ENCODE data around the gene FSTL4. TPM values are rescaled to one million over a fixed set of nuclear protein-coding genes. Genes with fewer than 3 reads are reported as not detected.

FSTL4 gene
- polyA plus RNA-seq, 3 donors, result not detected

- Histone ChIP-seq H3K27ac (ENCODE audit: low read depth in 1 of 2, low read length in 2 of 2) (no peak overlapping the region), H3K9ac (ENCODE audit: insufficient read depth, low read length, poor library complexity, severe bottlenecking) (no peak overlapping the region), H3K79me2 (ENCODE audit: insufficient read depth, low read length) (no peaks in the 10 kb centered on the region), H3K4me1 (ENCODE audit: control insufficient read depth in 1 of 2, insufficient read depth in 2 of 2, low read length in 2 of 2) (peaks cover 43 to 45% of the 10 kb centered on the region in 2 donors), H3K4me2 (replicated peaks; ENCODE audit: extremely low read depth, low read length, poor library complexity, severe bottlenecking) (peak overlapping the region; percentile 35), H4K20me1 (ENCODE audit: insufficient read depth, low read length) (no peaks in the 10 kb centered on the region), H3K4me3 (replicated peaks in 1 of 3; ENCODE audit: low read depth in 2 of 3, low read length in 3 of 3) (peak overlapping the region in 1 of 3 experiments; percentile 37), H3K27me3 (ENCODE audit: control insufficient read depth in 2 of 2, insufficient read depth in 2 of 2, low read length in 2 of 2) (no peaks in the 10 kb centered on the region), H2AFZ (ENCODE audit: insufficient read depth, low read depth, low read length, poor library complexity, severe bottlenecking) (peak overlapping the region; percentile 60), H3K9me3 (replicated peaks in 1 of 2; ENCODE audit: control insufficient read depth in 1 of 2, insufficient read depth in 1 of 2, low read length in 2 of 2) (no peaks in the 10 kb centered on the region), H3K36me3 (replicated peaks in 1 of 2; ENCODE audit: control insufficient read depth in 1 of 2, insufficient read depth in 2 of 2, low read length in 2 of 2) (no peaks in the 10 kb centered on the region)
- TF ChIP-seq, protein P1, sequence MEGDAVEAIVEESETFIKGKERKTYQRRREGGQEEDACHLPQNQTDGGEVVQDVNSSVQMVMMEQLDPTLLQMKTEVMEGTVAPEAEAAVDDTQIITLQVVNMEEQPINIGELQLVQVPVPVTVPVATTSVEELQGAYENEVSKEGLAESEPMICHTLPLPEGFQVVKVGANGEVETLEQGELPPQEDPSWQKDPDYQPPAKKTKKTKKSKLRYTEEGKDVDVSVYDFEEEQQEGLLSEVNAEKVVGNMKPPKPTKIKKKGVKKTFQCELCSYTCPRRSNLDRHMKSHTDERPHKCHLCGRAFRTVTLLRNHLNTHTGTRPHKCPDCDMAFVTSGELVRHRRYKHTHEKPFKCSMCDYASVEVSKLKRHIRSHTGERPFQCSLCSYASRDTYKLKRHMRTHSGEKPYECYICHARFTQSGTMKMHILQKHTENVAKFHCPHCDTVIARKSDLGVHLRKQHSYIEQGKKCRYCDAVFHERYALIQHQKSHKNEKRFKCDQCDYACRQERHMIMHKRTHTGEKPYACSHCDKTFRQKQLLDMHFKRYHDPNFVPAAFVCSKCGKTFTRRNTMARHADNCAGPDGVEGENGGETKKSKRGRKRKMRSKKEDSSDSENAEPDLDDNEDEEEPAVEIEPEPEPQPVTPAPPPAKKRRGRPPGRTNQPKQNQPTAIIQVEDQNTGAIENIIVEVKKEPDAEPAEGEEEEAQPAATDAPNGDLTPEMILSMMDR (IDR thresholded peaks at IDR 0.05), result peak; percentile 65
- Mint-ChIP-seq H3K27me3 (ENCODE audit: low read depth in 3 of 3) (peaks cover 0 to 13% (median 5%) of the 10 kb centered on the region in 3 donors), H3K9me3 (peaks cover 0 to 7% (median 0%) of the 10 kb centered on the region in 7 donors), H3K36me3 (peaks cover 0 to 3% of the 10 kb centered on the region in 2 donors), H3K4me1 (peaks cover 53% of the 10 kb centered on the region), H3K27ac (peak overlapping the region in 3 of 7 donors; percentile 13 to 76 (median 28)), H3K4me3 (peak overlapping the region in 1 of 2 donors; percentile 83)
- intact Hi-C loops (cut with micrococcal nuclease), result no loop called here
- DNase-seq, result peak in 1 of 3 donors; percentile 18
- WGBS (ENCODE audit: insufficient coverage), result 71% methylated on average over 9 of the region's 12 CpGs
Observed at GRCh38 chr5:133460172-133460758, 152.1 kb downstream of the FSTL4 start.

DNA sequence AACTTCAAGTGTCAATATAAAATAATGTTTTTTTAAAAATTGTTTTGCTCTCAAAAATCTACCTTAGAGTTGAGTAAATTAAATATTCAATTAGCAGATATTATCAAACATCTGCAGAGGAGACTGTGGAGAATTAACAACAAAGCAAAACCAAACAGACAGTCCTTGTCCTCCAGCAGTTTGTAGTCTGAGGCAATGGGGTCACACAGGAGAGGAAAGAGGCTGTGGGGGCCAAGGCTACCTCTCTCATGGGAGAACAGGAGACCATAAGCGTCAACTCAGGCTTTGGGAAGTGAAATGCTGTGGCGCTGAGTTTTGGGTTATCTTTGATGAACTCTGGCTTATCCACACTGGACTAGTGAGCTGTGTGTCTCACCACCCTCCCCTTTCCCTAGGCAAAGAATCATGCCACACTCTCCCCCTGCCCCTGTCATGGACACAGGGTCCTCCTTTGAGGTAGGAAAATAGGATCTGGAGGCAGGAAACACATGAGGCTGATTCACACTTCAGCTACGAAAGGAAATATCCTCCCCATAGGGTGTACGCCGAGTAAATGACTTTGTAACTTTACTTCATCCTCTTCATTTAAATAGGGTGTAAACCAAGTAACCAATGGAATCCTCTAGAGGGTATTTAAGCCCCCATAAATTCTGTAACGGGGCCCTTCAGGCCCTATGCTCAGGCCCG lies 152.7 kb downstream of the FSTL4 start:
- no peak overlapping the region for H3K9ac ChIP-seq (ENCODE audit: insufficient read depth, low read length, poor library complexity, severe bottlenecking)

More for the DNA sequence above, 152.7 kb downstream of the FSTL4 start:
- peak in 1 of 3 donors; percentile 21 for DNase-seq
- Histone ChIP-seq H3K27ac (ENCODE audit: low read depth in 1 of 2, low read length in 2 of 2) (no peak overlapping the region), H3K4me2 (replicated peaks; ENCODE audit: extremely low read depth, low read length, poor library complexity, severe bottlenecking) (peak overlapping the region; percentile 35), H3K4me3 (replicated peaks in 1 of 3; ENCODE audit: low read depth in 2 of 3, low read length in 3 of 3) (peak overlapping the region in 1 of 3 experiments; percentile 37), H3K36me3 (replicated peaks in 1 of 2; ENCODE audit: control insufficient read depth in 1 of 2, insufficient read depth in 2 of 2, low read length in 2 of 2) (no peaks in the 10 kb centered on the region), H3K4me1 (ENCODE audit: control insufficient read depth in 1 of 2, insufficient read depth in 2 of 2, low read length in 2 of 2) (peaks cover 40 to 43% of the 10 kb centered on the region in 2 donors), H3K9me3 (replicated peaks in 1 of 2; ENCODE audit: control insufficient read depth in 1 of 2, insufficient read depth in 1 of 2, low read length in 2 of 2) (no peaks in the 10 kb centered on the region), H4K20me1 (ENCODE audit: insufficient read depth, low read length) (no peaks in the 10 kb centered on the region), H3K79me2 (ENCODE audit: insufficient read depth, low read length) (no peaks in the 10 kb centered on the region), H2AFZ (ENCODE audit: insufficient read depth, low read depth, low read length, poor library complexity, severe bottlenecking) (peak overlapping the region; percentile 60), H3K27me3 (ENCODE audit: control insufficient read depth in 2 of 2, insufficient read depth in 2 of 2, low read length in 2 of 2) (no peaks in the 10 kb centered on the region)
- Mint-ChIP-seq H3K9me3 (peaks cover 0 to 4% (median 0%) of the 10 kb centered on the region in 7 donors), H3K4me1 (peaks cover 49% of the 10 kb centered on the region), H3K27ac (peak overlapping the region in 3 of 7 donors; percentile 13 to 76 (median 44)), H3K27me3 (ENCODE audit: low read depth in 3 of 3) (peaks cover 0 to 14% (median 2%) of the 10 kb centered on the region in 3 donors), H3K4me3 (peak overlapping the region in 1 of 2 donors; percentile 83), H3K36me3 (no peaks in the 10 kb centered on the region)
- TF ChIP-seq, protein P1 (IDR thresholded peaks at IDR 0.05), result no peak
- intact Hi-C loops (cut with micrococcal nuclease), result no loop called here
- 94% methylated on average over 2 of the region's 7 CpGs for WGBS (ENCODE audit: insufficient coverage)

All from CD14-positive monocyte (primary cell).